Fibroblast of lung (primary cell): ENCODE data around the gene ASTN2. TPM values are rescaled to one million over a fixed set of nuclear protein-coding genes. Genes with fewer than 3 reads are reported as not detected.

Source experiments
- DNase-seq, 2 donors: peaks; one replicate each; pipeline versions ENCODE4 v3.0.0 to v3.0.0-alpha.2; 2010; ENCODE audit warnings: low read depth in 2 of 2
- H2AFZ ChIP-seq: 2 replicates; pipeline ENCODE4 v1.5.1; 2012; ENCODE audit warnings: low read length, control low read depth, inconsistent platforms
- H3K27ac ChIP-seq: 2 replicates; pipeline ENCODE4 v1.5.1; 2011; ENCODE audit warnings: low read length, control low read depth; ENCODE audit not compliant: insufficient read depth
- H3K27me3 ChIP-seq: 2 replicates; pipeline ENCODE4 v1.5.1; 2011; ENCODE audit warnings: mild to moderate bottlenecking, low read length; ENCODE audit not compliant: control insufficient read depth, insufficient read depth
- H3K36me3 ChIP-seq: 2 replicates; pipeline ENCODE4 v1.5.1; 2011; ENCODE audit warnings: low read length; ENCODE audit not compliant: control insufficient read depth, insufficient read depth
- H3K4me1 ChIP-seq: 2 replicates; pipeline ENCODE4 v1.5.1; 2011; ENCODE audit warnings: low read length; ENCODE audit not compliant: control insufficient read depth, insufficient read depth; ENCODE audit errors: extremely low read depth
- H3K4me2 ChIP-seq: 2 replicates; pipeline ENCODE4 v1.5.1; 2011; ENCODE audit warnings: low read length, control low read depth; ENCODE audit not compliant: insufficient read depth; ENCODE audit errors: extremely low read depth
- H3K4me3 ChIP-seq, 4 experiments: fragments of 200-600 bp in 1 of 4; sonication (generic) in 1 of 4; replicated peaks in 1 of 4; 2 replicates each; pipeline ENCODE4 v1.5.1; 2011 to 2016; ENCODE audit warnings: low read length in 4 of 4, low read depth in 3 of 4, mild to moderate bottlenecking in 3 of 4, control low read depth in 2 of 4, inconsistent platforms in 1 of 4, mixed read lengths in 1 of 4; ENCODE audit not compliant: insufficient read depth in 1 of 4; ENCODE audit errors: control extremely low read depth in 1 of 4
- H3K79me2 ChIP-seq: 2 replicates; pipeline ENCODE4 v1.5.1; 2012; ENCODE audit warnings: mild to moderate bottlenecking, low read length, inconsistent platforms; ENCODE audit not compliant: control insufficient read depth, insufficient read depth
- H3K9ac ChIP-seq: 2 replicates; pipeline ENCODE4 v1.5.1; 2011; ENCODE audit warnings: mild to moderate bottlenecking, low read length, control low read depth; ENCODE audit not compliant: insufficient read depth
- H3K9me3 ChIP-seq: 2 replicates; pipeline ENCODE4 v1.5.1; 2012; ENCODE audit warnings: low read depth, low read length; ENCODE audit not compliant: control insufficient read depth, insufficient read depth
- H4K20me1 ChIP-seq: 2 replicates; pipeline ENCODE4 v1.5.1; 2011; ENCODE audit warnings: low read length; ENCODE audit not compliant: control insufficient read depth, insufficient read depth; ENCODE audit errors: extremely low read depth
- CTCF ChIP-seq, 2 donors: IDR thresholded peaks in 1 of 2; conservative IDR thresholded peaks in 1 of 2; 1 replicate in 1 of 2; 2 replicates in 1 of 2; pipeline ENCODE4 v1.5.1; 2011 to 2012; ENCODE audit warnings: low read length in 2 of 2, control low read depth in 1 of 2, inconsistent platforms in 1 of 2, low read depth in 1 of 2, mild to moderate bottlenecking in 1 of 2
- EZH2 ChIP-seq: IDR thresholded peaks from 2 replicates; pipeline ENCODE4 v1.5.1; 2012; ENCODE audit warnings: low read length, control low read depth, mild to moderate bottlenecking; ENCODE audit errors: missing control alignments
- polyA plus RNA-seq, 2 donors: library from polyadenylated mRNA; depleted of rRNA in 1 of 2; stranded (reverse) in 1 of 2; unstranded in 1 of 2; fragments of >200 nt; gene quantifications; 2 replicates each; pipeline ENCODE4 v1.2.1, GENCODE V29; 2011 to 2012; ENCODE audit warnings: missing spikeins in 1 of 2
- total RNA-seq: library from RNA; depleted of rRNA; stranded (reverse); fragments of >200 nt; gene quantifications from 2 replicates; pipeline ENCODE4 v1.2.1, GENCODE V29; 2014

ASTN2 gene
- total and polyA plus RNA-seq, 2 donors (not counting 1 experiment from before 2014, with no cell fraction given) = 2.2 to 19.2 TPM

GRCh38 chr9:116425244-116425643 lies 989.6 kb downstream of the ASTN2 start:
- H3K36me3 ChIP-seq = no peaks in the 10 kb centered on the region
- DNase-seq = no peak
- H2AFZ ChIP-seq = no peak overlapping the region
- TF ChIP-seq EZH2 (no peak), CTCF (conservative IDR thresholded peaks at IDR 0.05 in 1 of 2, IDR thresholded peaks at IDR 0.05 in 1 of 2; ENCODE audit: low read depth in 1 of 2, low read length in 2 of 2) (no peak)
- H3K4me2 ChIP-seq = no peak overlapping the region
- H3K27me3 ChIP-seq = no peaks in the 10 kb centered on the region
- H3K9me3 ChIP-seq = no peaks in the 10 kb centered on the region
- no peak overlapping the region for H3K4me3 ChIP-seq
- no peaks in the 10 kb centered on the region for H4K20me1 ChIP-seq
- H3K27ac ChIP-seq = no peak overlapping the region
- H3K79me2 ChIP-seq = no peaks in the 10 kb centered on the region
- H3K4me1 ChIP-seq = no peaks in the 10 kb centered on the region
- H3K9ac ChIP-seq = no peak overlapping the region

GRCh38 chr9:116423149-116423548 lies 991.7 kb downstream of the ASTN2 start:
- Histone ChIP-seq H3K4me2 (no peak overlapping the region), H3K9ac (no peak overlapping the region), H3K4me1 (no peaks in the 10 kb centered on the region), H3K9me3 (no peaks in the 10 kb centered on the region), H2AFZ (no peak overlapping the region), H3K27me3 (no peaks in the 10 kb centered on the region), H3K36me3 (no peaks in the 10 kb centered on the region), H3K79me2 (no peaks in the 10 kb centered on the region), H3K4me3 (no peak overlapping the region), H3K27ac (no peak overlapping the region), H4K20me1 (no peaks in the 10 kb centered on the region)
- no peak for DNase-seq
- no peak for TF ChIP-seq EZH2
- no peak for TF ChIP-seq CTCF (conservative IDR thresholded peaks at IDR 0.05 in 1 of 2, IDR thresholded peaks at IDR 0.05 in 1 of 2; ENCODE audit: low read depth in 1 of 2, low read length in 2 of 2)

GRCh38 chr9:116422119-116422979 lies 992.5 kb downstream of the ASTN2 start:
- H3K9ac ChIP-seq = no peak overlapping the region
- no peak for DNase-seq
- no peaks in the 10 kb centered on the region for H4K20me1 ChIP-seq
- no peaks in the 10 kb centered on the region for H3K36me3 ChIP-seq
- no peaks in the 10 kb centered on the region for H3K4me1 ChIP-seq
- TF ChIP-seq CTCF (conservative IDR thresholded peaks at IDR 0.05 in 1 of 2, IDR thresholded peaks at IDR 0.05 in 1 of 2; ENCODE audit: low read depth in 1 of 2, low read length in 2 of 2) = no peak
- TF ChIP-seq EZH2 = no peak
- no peaks in the 10 kb centered on the region for H3K79me2 ChIP-seq
- H2AFZ ChIP-seq = no peak overlapping the region
- no peak overlapping the region for H3K27ac ChIP-seq
- H3K4me2 ChIP-seq = no peak overlapping the region
- H3K27me3 ChIP-seq = no peaks in the 10 kb centered on the region
- H3K9me3 ChIP-seq = no peaks in the 10 kb centered on the region
- no peak overlapping the region for H3K4me3 ChIP-seq
